Motor neuron (in vitro differentiated cells): ENCODE data around the gene ANAPC16. TPM values are rescaled to one million over a fixed set of nuclear protein-coding genes. Genes with fewer than 3 reads are reported as not detected.
"Not testable (repeated sequence)": the region's sequence is repeated elsewhere in the genome, so short reads cannot be mapped to it uniquely, and the experiment has no call there.

Experiments used
- ATAC-seq, 8 experiments: fragments of 200-7000 bp; cut with Tn5 transposase; replicated peaks in 6 of 8; 2 replicates each; pipeline ENCODE4 v1.8.0; 2021; ENCODE audit warnings: mild to moderate bottlenecking in 8 of 8, moderate library complexity in 8 of 8
- H3K27ac ChIP-seq, 2 donors: fragments of 250-450 bp; sonication (Bioruptor Pico); 2 replicates each; pipeline ENCODE4 v1.9.0; 2021; ENCODE audit warnings: antibody characterized with exemption in 2 of 2, mild to moderate bottlenecking in 2 of 2, moderate library complexity in 1 of 2
- H3K4me1 ChIP-seq, 2 donors: fragments of 250-450 bp; sonication (Bioruptor Pico); replicated peaks in 1 of 2; 2 replicates each; pipeline ENCODE4 v1.6.1; 2021; ENCODE audit warnings: antibody characterized with exemption in 2 of 2, mild to moderate bottlenecking in 2 of 2, moderate library complexity in 1 of 2
- H3K4me3 ChIP-seq, 5 donors: fragments of 250-450 bp; sonication (Bioruptor Pico); 2 replicates each; pipeline ENCODE4 v1.9.0; 2021; ENCODE audit warnings: antibody characterized with exemption in 5 of 5, mild to moderate bottlenecking in 5 of 5, moderate library complexity in 4 of 5
- WGBS, 10 experiments: fragments of 450-650 bp; shearing (Covaris generic); methylation state at CpG; one replicate each; pipeline ENCODE4 v1.0.0; 2022; 5-methylcytosine and 5-hydroxymethylcytosine counted together
- in situ Hi-C, 9 experiments: fragments of 400-800 bp; cut with MboI; loops; one replicate each; pipeline ENCODE4 v1.15.0; 2021; ENCODE audit warnings: low sequenced_read_pairs in 9 of 9, low pct_unique_long_range_greater_than_20kb in 2 of 9; ENCODE audit not compliant: unreplicated experiment in 9 of 9
- total RNA-seq, 8 experiments: library from RNA; unstranded; fragments of 300-600 nt; gene quantifications; 2 replicates each; pipeline versions ENCODE4 v1.2.3 to v1.2.4, GENCODE V29; 2022

ANAPC16 gene
- total RNA-seq, 8 experiments from 2014 or later = 33.7 to 63.2 (median 49.7) TPM

- Histone ChIP-seq H3K4me3 (peak overlapping the region in 4 of 5 donors; percentile 20 to 35 (median 28)), H3K27ac (peak overlapping the region; percentile 87 to 91), H3K4me1 (peaks cover 45 to 60% of the 10 kb centered on the region in 2 donors)
- in situ Hi-C loops = no loop called here
- ATAC-seq = no peak
- 86 to 100% (median 96%) methylated on average over 1 to 7 of the region's 7 CpGs; no CpG with 5 or more reads in 2 of the 10 experiments for WGBS, 10 experiments
Observed at GRCh38 chr10:72261784-72262404, 46.1 kb downstream of the ANAPC16 start.

- ATAC-seq = no peak
- whole genome bisulfite sequencing, 10 experiments = 43 to 100% (median 93%) methylated on average over 1 to 4 of the region's 6 CpGs; no CpG with 5 or more reads in 2 of the 10 experiments
- in situ Hi-C loops = no loop called here
- H3K4me1 ChIP-seq = peaks cover 55 to 69% of the 10 kb centered on the region in 2 donors
- H3K4me3 ChIP-seq = no peak overlapping the region
- H3K27ac ChIP-seq = no peak overlapping the region
Observed at GRCh38 chr10:72263613-72264241, 47.9 kb downstream of the ANAPC16 start.

DNA sequence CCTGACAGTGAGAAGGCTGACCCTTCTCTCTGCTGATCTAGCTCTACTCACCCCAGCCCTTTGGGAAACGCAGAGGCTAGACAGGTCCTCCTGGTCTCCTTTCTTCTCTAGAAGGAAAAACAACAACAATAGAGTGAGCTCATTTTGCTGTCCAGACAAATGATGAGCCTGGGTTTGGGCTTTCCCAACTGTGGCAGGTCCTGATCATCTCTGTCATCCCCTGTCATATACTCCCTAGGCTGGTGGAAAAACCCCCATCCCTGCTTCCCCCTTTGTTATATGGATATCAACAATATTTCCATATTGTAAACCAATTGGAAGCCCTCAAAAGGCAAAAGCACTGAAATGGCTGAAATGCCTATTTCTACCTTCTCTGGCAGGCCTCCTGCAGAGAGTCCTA is 48.7 kb downstream of the ANAPC16 start:
- ATAC-seq = no peak
- H3K27ac ChIP-seq = no peak overlapping the region
- in situ Hi-C loops = no loop called here

GRCh38 chr10:72265508-72265907 is 49.7 kb downstream of the ANAPC16 start:
- ATAC-seq = no peak
- H3K27ac ChIP-seq = peak overlapping the region in 1 of 2 donors; percentile 54

More for the DNA sequence above, 48.7 kb downstream of the ANAPC16 start:
- no peak overlapping the region for H3K4me3 ChIP-seq
- 83 to 100% methylated on average over 1 of the region's 1 CpG; no CpG with 5 or more reads in 8 of the 10 experiments for WGBS, 10 experiments
- peaks cover 47 to 62% of the 10 kb centered on the region in 2 donors for H3K4me1 ChIP-seq

GRCh38 chr10:72265990-72266865 is 50.4 kb downstream of the ANAPC16 start:
- H3K4me3 ChIP-seq = no peak overlapping the region
- WGBS, 10 experiments = 73 to 100% (median 96%) methylated on average over 2 to 10 of the region's 11 CpGs; no CpG with 5 or more reads in 2 of the 10 experiments
- peaks cover 41 to 57% of the 10 kb centered on the region in 2 donors for H3K4me1 ChIP-seq
- in situ Hi-C loops = no loop called here
- no peak for ATAC-seq
- H3K27ac ChIP-seq = peak overlapping the region in 1 of 2 donors; percentile 54

More at GRCh38 chr10:72265508-72265907, 49.7 kb downstream of the ANAPC16 start:
- Histone ChIP-seq H3K4me3 (no peak overlapping the region), H3K4me1 (peaks cover 38 to 52% of the 10 kb centered on the region in 2 donors)
- in situ Hi-C loops = no loop called here
- 0 to 95% (median 71%) methylated on average over 1 to 3 of the region's 6 CpGs; no CpG with 5 or more reads in 4 of the 10 experiments for WGBS, 10 experiments

DNA sequence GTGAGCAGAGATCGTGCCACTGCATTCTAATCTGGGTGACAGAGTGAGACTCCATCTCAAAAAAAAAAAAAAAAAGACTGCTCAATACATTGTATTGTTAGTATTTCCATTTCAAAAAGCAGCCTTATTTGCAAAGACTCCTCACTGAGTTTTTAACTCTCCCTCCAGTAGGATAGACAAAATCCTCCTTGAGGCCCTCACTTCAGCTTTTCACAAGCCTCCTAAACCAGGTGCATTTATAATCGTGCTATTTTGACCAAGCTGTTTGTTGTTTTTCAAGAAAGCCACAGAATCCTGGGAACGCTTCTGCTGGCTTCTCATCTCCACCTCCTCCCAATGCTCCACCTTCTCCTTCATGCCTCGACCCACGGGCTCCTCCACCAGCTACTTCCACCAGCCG is 51.6 kb downstream of the ANAPC16 start:
- WGBS, 10 experiments = 15 to 100% (median 80%) methylated on average over 1 to 6 of the region's 6 CpGs; no CpG with 5 or more reads in 1 of the 10 experiments
- no peak for ATAC-seq
- Histone ChIP-seq H3K27ac (peak overlapping the region; percentile 4 to 30), H3K4me1 (peaks cover 41 to 53% of the 10 kb centered on the region in 2 donors), H3K4me3 (no peak overlapping the region)
- in situ Hi-C loops = no loop called here

DNA sequence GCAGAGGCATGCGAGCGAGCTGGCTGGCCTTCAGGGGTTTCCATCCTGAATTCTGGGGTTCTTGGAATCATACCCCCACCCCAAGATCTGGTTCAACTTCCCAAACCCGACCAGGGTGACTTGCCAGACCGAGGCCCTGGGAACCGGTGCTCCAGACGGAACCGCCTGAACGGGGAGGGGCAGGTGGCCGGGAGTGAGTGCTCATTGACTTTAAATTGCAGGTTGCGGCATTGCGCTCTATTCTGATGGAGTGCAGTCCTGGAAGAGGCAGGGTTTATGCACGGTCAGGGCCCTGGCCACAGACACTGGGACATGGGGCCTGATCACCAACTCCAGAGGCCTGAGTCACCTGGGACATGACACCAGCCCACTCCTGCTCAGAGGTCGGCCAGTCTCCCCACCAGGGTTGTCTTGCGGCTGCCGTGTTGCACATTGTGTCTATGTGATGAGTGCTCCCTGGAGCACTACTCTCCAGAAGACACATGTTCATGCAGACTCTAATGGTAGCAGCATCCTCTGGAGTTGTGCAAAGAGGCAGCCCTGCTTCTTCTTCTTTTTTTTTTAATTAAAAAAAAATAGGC is 52.1 kb downstream of the ANAPC16 start:
- Histone ChIP-seq H3K4me1 (peaks cover 43 to 54% of the 10 kb centered on the region in 2 donors), H3K27ac (peak overlapping the region; percentile 4 to 30), H3K4me3 (no peak overlapping the region)
- WGBS, 10 experiments = 55 to 100% (median 75%) methylated on average over 1 to 4 of the region's 15 CpGs; no CpG with 5 or more reads in 4 of the 10 experiments
- in situ Hi-C loops = no loop called here
- peak in 1 of 8 experiments; percentile 1 for ATAC-seq

GRCh38 chr10:72268475-72269200 is 52.8 kb downstream of the ANAPC16 start:
- ATAC-seq, H3K4me3 ChIP-seq, H3K27ac ChIP-seq, in situ Hi-C loops: not testable (repeated sequence)
- peaks cover 41 to 52% of the 10 kb centered on the region in 2 donors for H3K4me1 ChIP-seq
- WGBS, 10 experiments = 80 to 100% (median 93%) methylated on average over 1 to 5 of the region's 5 CpGs; no CpG with 5 or more reads in 3 of the 10 experiments

GRCh38 chr10:72270607-72271281 is 54.9 kb downstream of the ANAPC16 start:
- Histone ChIP-seq H3K4me3 (no peak overlapping the region), H3K27ac (peak overlapping the region; percentile 18 to 45), H3K4me1 (peaks cover 31 to 32% of the 10 kb centered on the region in 2 donors)
- no peak for ATAC-seq
- WGBS, 10 experiments = 40 to 100% (median 80%) methylated on average over 1 of the region's 5 CpGs; no CpG with 5 or more reads in 3 of the 10 experiments
- in situ Hi-C loops = loop anchor here in 1 of 9 experiments (10.0 kb wide), 1 partner anchor 64 kb away; no protein-coding TSS in a partner anchor

- in situ Hi-C loops = loop anchor here in 1 of 9 experiments (10.0 kb wide), 1 partner anchor 62 kb away; no protein-coding TSS in a partner anchor
- Histone ChIP-seq H3K4me3 (peak overlapping the region; percentile 70 to 89 (median 84)), H3K27ac (peak overlapping the region; percentile 96 to 98), H3K4me1 (peaks cover 29 to 36% of the 10 kb centered on the region in 2 donors)
- peak; percentile 36 to 64 (median 56) for ATAC-seq
- WGBS, 10 experiments = 0% methylated on average over 1 to 10 of the region's 28 CpGs; no CpG with 5 or more reads in 4 of the 10 experiments
Observed at GRCh38 chr10:72272689-72273409, 57.0 kb downstream of the ANAPC16 start.
